Activated CD8-positive, alpha-beta T cell treated with anti-CD3 and anti-CD28 coated beads, Interleukin-2, amount 10 ng/mL, durations not matched to agents 7 days and 5 days (primary cell): ENCODE data around the gene PTPN12. TPM values are rescaled to one million over a fixed set of nuclear protein-coding genes. Genes with fewer than 3 reads are reported as not detected.
"Not testable (repeated sequence)": the region's sequence is repeated elsewhere in the genome, so short reads cannot be mapped to it uniquely, and the experiment has no call there.

Source experiments
- ATAC-seq: fragments of 150-1000 bp; cut with Tn5 transposase; one replicate; pipeline ENCODE4 v1.10.0; 2021; ENCODE audit warnings: moderate library complexity
- CTCF ChIA-PET: fragments of 350-600 bp; sonication (Branson Sonifier 250); formaldehyde crosslinking; loops from one replicate; lab custom pipeline; 2021; ENCODE audit warnings: antibody characterized with exemption; lab: Charles Lee
- POLR2A ChIA-PET: fragments of 350-600 bp; sonication (Branson Sonifier 250); formaldehyde crosslinking; loops from one replicate; lab custom pipeline; 2021; ENCODE audit warnings: antibody characterized with exemption; lab: Charles Lee
- DNase-seq: peaks from one replicate; pipeline ENCODE4 v3.0.0-alpha.2; 2020
- H3K27ac Mint-ChIP-seq: one replicate; pipeline ENCODE4 v1.8.0; 2021; ENCODE audit warnings: mild to moderate bottlenecking, mixed read lengths
- H3K27me3 Mint-ChIP-seq: one replicate; pipeline ENCODE4 v1.8.0; 2021; ENCODE audit warnings: low read depth, mixed read lengths
- H3K36me3 Mint-ChIP-seq: one replicate; pipeline ENCODE4 v1.8.0; 2021; ENCODE audit warnings: low read depth, mixed read lengths
- H3K4me1 Mint-ChIP-seq: one replicate; pipeline ENCODE4 v1.8.0; 2021; ENCODE audit warnings: low read depth, mixed read lengths
- H3K4me3 Mint-ChIP-seq: one replicate; pipeline ENCODE4 v1.8.0; 2021; ENCODE audit warnings: mild to moderate bottlenecking, mixed read lengths
- H3K9me3 Mint-ChIP-seq: one replicate; pipeline ENCODE4 v1.8.0; 2022; ENCODE audit warnings: mixed read lengths; ENCODE audit not compliant: insufficient read depth
- total RNA-seq, 2 experiments: library from RNA; stranded (reverse); gene quantifications; one replicate each; pipeline ENCODE4 v1.2.3, GENCODE V29; 2021

PTPN12 gene
- total RNA-seq, 2 experiments from 2014 or later = 12.5 to 16.2 TPM

- Mint-ChIP-seq H3K9me3 (no peaks in the 10 kb centered on the region), H3K27ac (no peak overlapping the region), H3K27me3 (peaks cover 11% of the 10 kb centered on the region), H3K36me3 (no peaks in the 10 kb centered on the region), H3K4me1 (peaks cover 22% of the 10 kb centered on the region), H3K4me3 (no peak overlapping the region)
- no peak for DNase-seq
- CTCF ChIA-PET = interaction anchor here (0.8 kb wide), 1 partner anchor 111 kb away, joined by 3 read pairs; no protein-coding TSS in a partner anchor
- ATAC-seq = no peak
- POLR2A ChIA-PET = no interaction called here
Observed at GRCh38 chr7:77540402-77540822, 3.3 kb downstream of the PTPN12 start.

DNA sequence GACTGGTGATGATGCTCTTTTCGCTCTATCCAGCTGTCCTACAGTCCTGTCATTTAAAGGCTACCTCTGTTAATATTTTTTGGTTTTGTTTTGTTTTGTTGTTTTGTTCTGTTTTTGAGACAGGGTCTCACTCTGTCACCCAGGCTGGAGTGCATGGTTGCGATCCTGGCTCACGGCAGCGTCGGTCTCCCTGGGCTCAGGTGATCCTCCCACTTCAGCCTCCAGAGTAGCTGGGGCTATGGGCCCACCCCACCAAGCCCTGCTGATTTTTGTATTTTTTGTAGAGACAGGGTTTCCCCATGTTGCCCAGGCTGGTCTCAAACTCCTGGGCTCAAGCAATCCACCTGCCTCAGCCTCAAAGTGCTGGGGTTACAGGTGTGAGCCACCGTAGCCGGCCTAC lies 3.9 kb downstream of the PTPN12 start:
- POLR2A ChIA-PET, H3K36me3 Mint-ChIP-seq, ATAC-seq, H3K4me3 Mint-ChIP-seq, H3K27ac Mint-ChIP-seq, H3K9me3 Mint-ChIP-seq, DNase-seq: not testable (repeated sequence)
- H3K4me1 Mint-ChIP-seq = peaks cover 19% of the 10 kb centered on the region
- CTCF ChIA-PET = interaction anchor here (0.8 kb wide), 1 partner anchor 111 kb away, joined by 3 read pairs; no protein-coding TSS in a partner anchor
- peaks cover 11% of the 10 kb centered on the region for H3K27me3 Mint-ChIP-seq

- Mint-ChIP-seq H3K4me1 (peaks cover 17% of the 10 kb centered on the region), H3K27ac (no peak overlapping the region), H3K27me3 (peaks cover 11% of the 10 kb centered on the region), H3K9me3 (no peaks in the 10 kb centered on the region), H3K36me3 (no peaks in the 10 kb centered on the region), H3K4me3 (no peak overlapping the region)
- CTCF ChIA-PET = no interaction called here
- POLR2A ChIA-PET = interaction anchor here (0.7 kb wide), 1 partner anchor 229 kb away, joined by 3 read pairs; no protein-coding TSS in a partner anchor
- DNase-seq = no peak
- no peak for ATAC-seq
Observed at GRCh38 chr7:77542409-77542808, 5.3 kb downstream of the PTPN12 start.

- CTCF ChIA-PET = no interaction called here
- H3K4me1 Mint-ChIP-seq = peaks cover 16% of the 10 kb centered on the region
- no peak for DNase-seq
- POLR2A ChIA-PET = interaction anchor here (0.7 kb wide), 1 partner anchor 229 kb away, joined by 3 read pairs; no protein-coding TSS in a partner anchor
- H3K27ac Mint-ChIP-seq = no peak overlapping the region
- H3K4me3 Mint-ChIP-seq = no peak overlapping the region
- no peak for ATAC-seq
- peaks cover 10% of the 10 kb centered on the region for H3K27me3 Mint-ChIP-seq
- H3K9me3 Mint-ChIP-seq = no peaks in the 10 kb centered on the region
- no peaks in the 10 kb centered on the region for H3K36me3 Mint-ChIP-seq
Observed at GRCh38 chr7:77542895-77543294, 5.8 kb downstream of the PTPN12 start.

- Mint-ChIP-seq H3K9me3 (no peaks in the 10 kb centered on the region), H3K4me3 (no peak overlapping the region), H3K27ac (no peak overlapping the region), H3K27me3 (peaks cover 2% of the 10 kb centered on the region), H3K4me1 (peaks cover 8% of the 10 kb centered on the region), H3K36me3 (no peaks in the 10 kb centered on the region)
- POLR2A ChIA-PET = no interaction called here
- DNase-seq (no peak), ATAC-seq (peak; percentile 15)
- CTCF ChIA-PET = no interaction called here
Observed at GRCh38 chr7:77543910-77544309, 6.8 kb downstream of the PTPN12 start.

DNA sequence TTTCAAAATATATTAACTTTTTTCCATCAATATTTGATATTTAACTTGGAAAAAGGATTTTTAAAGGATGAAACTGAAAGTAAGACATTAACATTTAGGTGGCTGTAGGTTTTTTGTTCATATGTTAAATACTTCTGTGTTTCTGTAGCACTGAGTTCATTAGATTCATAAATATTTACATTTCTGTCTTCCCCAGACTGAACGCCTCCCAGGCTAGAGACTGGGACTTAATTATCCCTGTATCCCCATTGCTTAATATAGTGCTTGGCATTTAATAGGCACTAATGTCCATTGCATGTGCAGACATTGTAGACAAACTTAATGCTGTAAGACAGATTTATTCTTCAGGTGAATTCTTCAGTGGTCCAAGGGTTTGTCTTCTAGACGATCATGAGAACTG lies 7.4 kb downstream of the PTPN12 start:
- Mint-ChIP-seq H3K4me1 (peaks cover 8% of the 10 kb centered on the region), H3K9me3 (no peaks in the 10 kb centered on the region), H3K27me3 (peaks cover 2% of the 10 kb centered on the region), H3K36me3 (no peaks in the 10 kb centered on the region), H3K4me3 (no peak overlapping the region), H3K27ac (no peak overlapping the region)
- POLR2A ChIA-PET = no interaction called here
- ATAC-seq (no peak), DNase-seq (no peak)
- CTCF ChIA-PET = no interaction called here

- CTCF ChIA-PET = no interaction called here
- peaks cover 8% of the 10 kb centered on the region for H3K4me1 Mint-ChIP-seq
- no peak overlapping the region for H3K4me3 Mint-ChIP-seq
- H3K9me3 Mint-ChIP-seq = peaks cover 4% of the 10 kb centered on the region
- no peaks in the 10 kb centered on the region for H3K36me3 Mint-ChIP-seq
- peaks cover 4% of the 10 kb centered on the region for H3K27me3 Mint-ChIP-seq
- POLR2A ChIA-PET = no interaction called here
- DNase-seq = no peak
- ATAC-seq = no peak
- H3K27ac Mint-ChIP-seq = no peak overlapping the region
Observed at GRCh38 chr7:77548206-77548605, 11.1 kb downstream of the PTPN12 start.

GRCh38 chr7:77549106-77549870 lies 12.2 kb downstream of the PTPN12 start:
- H3K4me3 Mint-ChIP-seq = no peak overlapping the region
- ChIA-PET POLR2A (no interaction called here), CTCF (no interaction called here)
- H3K27me3 Mint-ChIP-seq = peaks cover 4% of the 10 kb centered on the region
- peaks cover 3% of the 10 kb centered on the region for H3K4me1 Mint-ChIP-seq
- H3K36me3 Mint-ChIP-seq = no peaks in the 10 kb centered on the region
- DNase-seq (no peak), ATAC-seq (no peak)
- H3K9me3 Mint-ChIP-seq = peaks cover 4% of the 10 kb centered on the region
- H3K27ac Mint-ChIP-seq = no peak overlapping the region

GRCh38 chr7:77550586-77550985 lies 13.5 kb downstream of the PTPN12 start:
- ChIA-PET CTCF (no interaction called here), POLR2A (no interaction called here)
- DNase-seq = no peak
- Mint-ChIP-seq H3K4me1 (peaks cover 3% of the 10 kb centered on the region), H3K4me3 (no peak overlapping the region), H3K27me3 (peaks cover 4% of the 10 kb centered on the region), H3K27ac (no peak overlapping the region), H3K36me3 (no peaks in the 10 kb centered on the region), H3K9me3 (peaks cover 4% of the 10 kb centered on the region)
- ATAC-seq = no peak

GRCh38 chr7:77553123-77553522 lies 16.0 kb downstream of the PTPN12 start:
- Mint-ChIP-seq H3K9me3 (peaks cover 4% of the 10 kb centered on the region), H3K4me3 (no peak overlapping the region), H3K27me3 (peaks cover 4% of the 10 kb centered on the region), H3K4me1 (no peaks in the 10 kb centered on the region), H3K36me3 (no peaks in the 10 kb centered on the region), H3K27ac (no peak overlapping the region)
- ChIA-PET POLR2A (no interaction called here), CTCF (interaction anchor here (0.6 kb wide), 1 partner anchor 98 kb away, joined by 3 read pairs; no protein-coding TSS in a partner anchor)
- ATAC-seq (no peak), DNase-seq (no peak)

GRCh38 chr7:77558284-77558967 lies 21.3 kb downstream of the PTPN12 start:
- H3K36me3 Mint-ChIP-seq = no peaks in the 10 kb centered on the region
- H3K4me1 Mint-ChIP-seq = peaks cover 6% of the 10 kb centered on the region
- no peak overlapping the region for H3K4me3 Mint-ChIP-seq
- H3K27ac Mint-ChIP-seq = no peak overlapping the region
- ChIA-PET CTCF (no interaction called here), POLR2A (no interaction called here)
- no peaks in the 10 kb centered on the region for H3K9me3 Mint-ChIP-seq
- no peak for ATAC-seq
- no peaks in the 10 kb centered on the region for H3K27me3 Mint-ChIP-seq
- DNase-seq = no peak

DNA sequence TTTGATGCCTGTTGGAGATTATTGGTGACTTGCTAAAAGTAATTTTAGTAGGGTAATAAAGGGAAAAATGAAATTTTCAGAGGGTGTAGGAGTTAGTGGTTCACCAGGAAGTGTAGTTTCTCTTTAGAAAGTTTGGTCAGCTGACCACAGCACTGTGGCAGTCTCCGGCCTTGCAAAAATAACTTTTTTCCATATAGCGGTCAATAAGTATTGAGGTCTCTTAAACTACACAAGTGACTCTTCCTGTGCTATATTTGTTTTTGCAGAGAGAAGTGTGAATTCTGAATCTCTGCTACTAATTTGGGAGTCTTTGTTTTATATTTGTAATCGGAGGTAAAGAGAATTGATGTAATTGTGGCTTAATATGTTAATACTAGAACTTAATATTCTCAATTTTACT lies 24.3 kb downstream of the PTPN12 start:
- H3K27ac Mint-ChIP-seq = no peak overlapping the region
- ChIA-PET CTCF (no interaction called here), POLR2A (no interaction called here)
- no peak for DNase-seq
- H3K9me3 Mint-ChIP-seq = no peaks in the 10 kb centered on the region
- H3K4me1 Mint-ChIP-seq = peaks cover 6% of the 10 kb centered on the region
- ATAC-seq = no peak
- H3K36me3 Mint-ChIP-seq = no peaks in the 10 kb centered on the region
- H3K4me3 Mint-ChIP-seq = no peak overlapping the region
- H3K27me3 Mint-ChIP-seq = no peaks in the 10 kb centered on the region
